ENCODE results near the gene TMED7. TPM values are rescaled to one million over a fixed set of nuclear protein-coding genes. Genes with fewer than 3 reads are reported as not detected.

TMED7 gene
- total and polyA plus RNA-seq, 2 of the 8 experiments (the other 6 are each of a cell fraction or from before 2014, with no cell fraction given): 43.8 to 75.2 TPM

GRCh38 chr5:115579216-115579615 lies 46.6 kb downstream of the TMED7 start:
- no peak overlapping the region for H3K27ac ChIP-seq (ENCODE audit: low read depth, low read length)
- 89% methylated on average over 3 of the region's 3 CpGs; no CpG with 5 or more reads in 1 of the 2 experiments for WGBS, 2 experiments (ENCODE audit: extremely low coverage in 1 of 2, insufficient coverage in 1 of 2, insufficient read length in 1 of 2, insufficient replicate concordance in 2 of 2, low coverage in 1 of 2, low lambda C conversion rate in 2 of 2, missing lambda C conversion rate in 1 of 2)
- H2AFZ ChIP-seq (ENCODE audit: low read length): no peak overlapping the region

More at GRCh38 chr5:115579216-115579615, 46.6 kb downstream of the TMED7 start:
- Histone ChIP-seq H3K79me1 (ENCODE audit: low read depth, low read length) (no peaks in the 10 kb centered on the region), H4K5ac (ENCODE audit: insufficient read length, low read depth, low read length) (no peak overlapping the region), H2AK5ac (ENCODE audit: low read depth, low read length) (no peak overlapping the region), H2BK12ac (ENCODE audit: low read depth, low read length) (no peak overlapping the region), H3K36me3 (ENCODE audit: control insufficient read depth in 2 of 4, insufficient read depth in 4 of 4, low read length in 3 of 4) (no peaks in the 10 kb centered on the region), H4K20me1 (replicated peaks in 1 of 2; ENCODE audit: control insufficient read depth in 1 of 2, insufficient read depth in 2 of 2, low read length in 2 of 2) (no peaks in the 10 kb centered on the region), H3K4me3 (ENCODE audit: extremely low read depth in 1 of 4, insufficient read depth in 2 of 4, low read depth in 3 of 4, low read length in 4 of 4) (no peak overlapping the region), H3K4ac (replicated peaks; ENCODE audit: insufficient read length, low read depth, low read length) (no peak overlapping the region), H3K9me3 (ENCODE audit: insufficient read depth in 2 of 2, low read depth in 1 of 2, low read length in 1 of 2) (no peaks in the 10 kb centered on the region), H3K27me3 (replicated peaks in 1 of 4; ENCODE audit: control insufficient read depth in 3 of 4, extremely low read depth in 1 of 4, insufficient read depth in 3 of 4, low read length in 3 of 4) (no peaks in the 10 kb centered on the region), H2BK20ac (ENCODE audit: low read length) (no peak overlapping the region), H3K4me2 (ENCODE audit: insufficient read depth in 1 of 2, low read depth in 2 of 2, low read length in 2 of 2) (no peak overlapping the region), H2BK15ac (ENCODE audit: low read length) (no peak overlapping the region), H4K8ac (ENCODE audit: extremely low read depth, insufficient read depth, low read length) (no peak overlapping the region), H4K91ac (replicated peaks; ENCODE audit: insufficient read length, low read length) (no peak overlapping the region), H2BK5ac (ENCODE audit: low read depth, low read length) (no peak overlapping the region), H3K23ac (ENCODE audit: insufficient read length) (no peak overlapping the region), H3K23me2 (ENCODE audit: low read depth, low read length) (no peaks in the 10 kb centered on the region), H3K18ac (ENCODE audit: extremely low read depth, low read length) (no peak overlapping the region), H3K56ac (replicated peaks; ENCODE audit: insufficient read length, low read depth, low read length) (no peak overlapping the region), H3K4me1 (replicated peaks in 1 of 4; ENCODE audit: control insufficient read depth in 3 of 4, insufficient read depth in 4 of 4, low read length in 3 of 4) (no peaks in the 10 kb centered on the region; a peak in 1 of 7 replicates), H3K14ac (ENCODE audit: insufficient read length) (no peak overlapping the region), H2BK120ac (replicated peaks; ENCODE audit: low read depth, low read length) (no peak overlapping the region), H3K79me2 (ENCODE audit: control insufficient read depth in 1 of 2, insufficient read depth in 2 of 2, low read length in 2 of 2) (no peaks in the 10 kb centered on the region), H3K9ac (replicated peaks in 1 of 4; ENCODE audit: extremely low read depth in 1 of 4, low read depth in 3 of 4, low read length in 3 of 4) (no peak overlapping the region)
- no peak for DNase-seq (ENCODE audit: low read depth in 1 of 2, low spot score in 2 of 2)
- CTCF ChIA-PET (ENCODE audit: partially characterized antibody): interaction anchor here (1.4 kb wide), 1 partner anchor 11 kb away, joined by 3 read pairs; no protein-coding TSS in a partner anchor
- no peak for FAIRE-seq
- TF ChIP-seq NRF1 (IDR thresholded peaks at IDR 0.05; ENCODE audit: low read depth, low read length) (no peak), CBX8 (IDR thresholded peaks at IDR 0.05; ENCODE audit: borderline replicate concordance, low read depth, low read length) (no peak), SP1 (IDR thresholded peaks at IDR 0.05; ENCODE audit: low read depth, low read length) (no peak), KDM4A (IDR thresholded peaks at IDR 0.05; ENCODE audit: low read depth, low read length, severe bottlenecking) (no peak), POU5F1 (IDR thresholded peaks at IDR 0.05; ENCODE audit: low read depth, low read length) (no peak)
- TF ChIP-seq, protein P1, sequence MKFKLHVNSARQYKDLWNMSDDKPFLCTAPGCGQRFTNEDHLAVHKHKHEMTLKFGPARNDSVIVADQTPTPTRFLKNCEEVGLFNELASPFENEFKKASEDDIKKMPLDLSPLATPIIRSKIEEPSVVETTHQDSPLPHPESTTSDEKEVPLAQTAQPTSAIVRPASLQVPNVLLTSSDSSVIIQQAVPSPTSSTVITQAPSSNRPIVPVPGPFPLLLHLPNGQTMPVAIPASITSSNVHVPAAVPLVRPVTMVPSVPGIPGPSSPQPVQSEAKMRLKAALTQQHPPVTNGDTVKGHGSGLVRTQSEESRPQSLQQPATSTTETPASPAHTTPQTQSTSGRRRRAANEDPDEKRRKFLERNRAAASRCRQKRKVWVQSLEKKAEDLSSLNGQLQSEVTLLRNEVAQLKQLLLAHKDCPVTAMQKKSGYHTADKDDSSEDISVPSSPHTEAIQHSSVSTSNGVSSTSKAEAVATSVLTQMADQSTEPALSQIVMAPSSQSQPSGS (IDR thresholded peaks at IDR 0.05; ENCODE audit: low read length): no peak
- POLR2A ChIA-PET (ENCODE audit: partially characterized antibody): no interaction called here
